BJ (cell line): ENCODE results near the gene IER5L. TPM values are rescaled to one million over a fixed set of nuclear protein-coding genes. Genes with fewer than 3 reads are reported as not detected.

Experiments
- CTCF ChIA-PET: fragments of 350-600 bp; formaldehyde crosslinking; extraction: SDS; loops from one replicate; lab custom pipeline; 2021; ENCODE audit warnings: antibody characterized with exemption, inconsistent platforms; lab: Yijun Ruan, JAX
- POLR2A ChIA-PET: fragments of 300-600 bp; sonication (Branson Sonifier 250); formaldehyde crosslinking; extraction: SDS; loops from one replicate; lab custom pipeline; 2021; ENCODE audit warnings: antibody characterized with exemption; lab: Charles Lee
- DNase-seq: peaks from one replicate; pipeline ENCODE4 v3.0.0-alpha.2; 2011; ENCODE audit warnings: low read depth
- H3K27me3 ChIP-seq: 2 replicates; pipeline ENCODE4 v1.6.0; 2011; ENCODE audit warnings: low read length; ENCODE audit not compliant: control insufficient read depth, insufficient read depth
- H3K36me3 ChIP-seq: 2 replicates; pipeline ENCODE4 v1.5.1; 2011; ENCODE audit warnings: low read length; ENCODE audit not compliant: control insufficient read depth, insufficient read depth
- H3K4me3 ChIP-seq: 2 replicates; pipeline ENCODE4 v1.5.1; 2011; ENCODE audit warnings: low read depth, mild to moderate bottlenecking, control low read depth, low read length
- polyA plus RNA-seq: library from polyadenylated mRNA; depleted of rRNA; stranded (reverse); fragments of >200 nt; gene quantifications from 2 replicates; pipeline ENCODE4 v1.2.3, GENCODE V29; 2011
- TF ChIP-seq, protein P1 (sequence below): IDR thresholded peaks from 2 replicates; pipeline ENCODE4 v1.5.1; 2011; ENCODE audit warnings: low read depth, mild to moderate bottlenecking, control low read depth, inconsistent platforms, low read length, moderate library complexity; ENCODE audit not compliant: insufficient read depth

The IER5L gene
- polyA plus RNA-seq, 1 experiment, result 8.7 TPM

DNA sequence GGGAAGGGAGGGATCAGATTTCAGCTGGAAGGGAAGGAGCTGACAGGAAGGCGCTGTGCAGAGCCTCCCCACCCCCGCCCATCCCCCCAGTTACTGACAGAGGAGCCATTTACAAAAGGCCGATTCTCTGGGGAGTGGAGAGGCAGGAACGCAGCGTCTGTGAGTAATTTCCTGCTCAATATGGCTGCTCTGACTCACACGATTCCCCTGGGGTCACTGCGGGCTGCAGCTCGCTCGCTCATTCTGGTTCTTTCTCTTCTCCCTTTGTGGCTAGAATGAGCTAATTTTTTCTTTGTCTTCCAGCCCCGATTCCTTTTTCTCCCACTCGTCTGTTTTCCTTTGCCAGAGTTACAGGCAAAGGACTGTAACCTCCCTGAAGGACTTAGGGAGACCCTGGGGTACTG is 38.1 kb downstream of the IER5L start:
- H3K36me3 ChIP-seq, result peaks cover 17% of the 10 kb centered on the region
- H3K4me3 ChIP-seq, result peak overlapping the region; percentile 52
- peak; percentile 96 for DNase-seq
- ChIA-PET CTCF (interaction anchor here (0.5 to 16.9 kb wide), 29 partner anchors 9 to 644 kb away, joined by 3 to 335 read pairs (median 5); partner anchors contain the start of genes C9orf50, IER5L and NTMT1), POLR2A (interaction anchor here (0.6 to 2.1 kb wide), 7 partner anchors 34 to 830 kb away, joined by 3 to 16 read pairs (median 5); no protein-coding TSS in a partner anchor)
- TF ChIP-seq, protein P1, sequence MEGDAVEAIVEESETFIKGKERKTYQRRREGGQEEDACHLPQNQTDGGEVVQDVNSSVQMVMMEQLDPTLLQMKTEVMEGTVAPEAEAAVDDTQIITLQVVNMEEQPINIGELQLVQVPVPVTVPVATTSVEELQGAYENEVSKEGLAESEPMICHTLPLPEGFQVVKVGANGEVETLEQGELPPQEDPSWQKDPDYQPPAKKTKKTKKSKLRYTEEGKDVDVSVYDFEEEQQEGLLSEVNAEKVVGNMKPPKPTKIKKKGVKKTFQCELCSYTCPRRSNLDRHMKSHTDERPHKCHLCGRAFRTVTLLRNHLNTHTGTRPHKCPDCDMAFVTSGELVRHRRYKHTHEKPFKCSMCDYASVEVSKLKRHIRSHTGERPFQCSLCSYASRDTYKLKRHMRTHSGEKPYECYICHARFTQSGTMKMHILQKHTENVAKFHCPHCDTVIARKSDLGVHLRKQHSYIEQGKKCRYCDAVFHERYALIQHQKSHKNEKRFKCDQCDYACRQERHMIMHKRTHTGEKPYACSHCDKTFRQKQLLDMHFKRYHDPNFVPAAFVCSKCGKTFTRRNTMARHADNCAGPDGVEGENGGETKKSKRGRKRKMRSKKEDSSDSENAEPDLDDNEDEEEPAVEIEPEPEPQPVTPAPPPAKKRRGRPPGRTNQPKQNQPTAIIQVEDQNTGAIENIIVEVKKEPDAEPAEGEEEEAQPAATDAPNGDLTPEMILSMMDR, result no peak
- H3K27me3 ChIP-seq, result no peaks in the 10 kb centered on the region

GRCh38 chr9:129139233-129139992 is 38.6 kb downstream of the IER5L start:
- Histone ChIP-seq H3K36me3 (peaks cover 18% of the 10 kb centered on the region), H3K27me3 (no peaks in the 10 kb centered on the region), H3K4me3 (peak overlapping the region; percentile 44)
- no peak for DNase-seq
- TF ChIP-seq, protein P1, result peak; percentile 81
- POLR2A ChIA-PET, result interaction anchor here (0.6 to 2.1 kb wide), 7 partner anchors 34 to 357 kb away, joined by 3 to 16 read pairs (median 5); no protein-coding TSS in a partner anchor
- CTCF ChIA-PET, result interaction anchor here (0.5 to 16.9 kb wide), 54 partner anchors 8 to 645 kb away, joined by 3 to 335 read pairs (median 4); partner anchors contain the start of genes ASB6, C9orf50, IER5L and NTMT1

DNA sequence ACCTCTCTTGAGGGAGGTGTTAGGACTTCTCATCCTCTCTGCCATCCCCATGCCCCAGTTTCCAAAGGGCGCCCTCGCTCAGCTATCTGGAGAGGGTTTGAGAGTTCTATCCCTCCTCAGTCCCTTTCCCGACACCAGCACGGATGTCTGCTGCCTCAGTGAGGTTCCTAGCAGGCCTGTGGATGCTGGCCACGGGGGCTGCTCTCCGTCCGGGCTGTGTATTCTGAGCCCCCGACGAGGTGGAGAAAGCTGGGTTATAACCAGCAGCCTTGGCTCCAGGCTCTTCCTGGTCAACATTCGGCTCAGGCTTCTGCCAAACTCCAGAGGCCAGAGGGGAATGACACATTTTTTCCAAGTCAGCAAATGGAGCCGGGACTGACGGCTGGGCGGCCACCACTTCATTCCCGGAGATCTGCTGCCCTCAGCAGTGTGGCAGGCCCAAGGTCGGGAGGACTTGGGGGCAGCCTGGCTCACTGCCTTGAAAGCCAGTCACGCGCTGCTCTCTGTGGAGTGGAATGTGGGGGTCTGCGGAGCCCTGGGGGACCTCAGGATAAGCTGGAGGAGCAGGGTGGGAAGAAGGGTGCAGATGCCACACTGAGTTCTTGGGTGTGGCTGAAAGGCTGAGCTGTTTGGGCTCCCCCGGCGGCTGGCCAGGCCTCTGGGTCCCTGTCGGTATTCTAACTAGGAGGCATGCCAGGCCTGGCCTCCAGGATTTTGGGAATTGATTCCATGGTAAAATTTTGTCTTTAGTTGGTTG is 39.4 kb downstream of the IER5L start:
- Histone ChIP-seq H3K27me3 (no peaks in the 10 kb centered on the region), H3K36me3 (peaks cover 14% of the 10 kb centered on the region), H3K4me3 (no peak overlapping the region)
- POLR2A ChIA-PET, result interaction anchor here (0.6 to 2.1 kb wide), 2 partner anchors 36 to 353 kb away, joined by 4 to 16 read pairs; no protein-coding TSS in a partner anchor
- TF ChIP-seq, protein P1, result no peak
- CTCF ChIA-PET, result interaction anchor here (0.6 to 16.9 kb wide), 45 partner anchors 9 to 645 kb away, joined by 3 to 335 read pairs (median 4); partner anchors contain the start of genes ASB6, C9orf50, IER5L and NTMT1
- DNase-seq, result no peak

DNA sequence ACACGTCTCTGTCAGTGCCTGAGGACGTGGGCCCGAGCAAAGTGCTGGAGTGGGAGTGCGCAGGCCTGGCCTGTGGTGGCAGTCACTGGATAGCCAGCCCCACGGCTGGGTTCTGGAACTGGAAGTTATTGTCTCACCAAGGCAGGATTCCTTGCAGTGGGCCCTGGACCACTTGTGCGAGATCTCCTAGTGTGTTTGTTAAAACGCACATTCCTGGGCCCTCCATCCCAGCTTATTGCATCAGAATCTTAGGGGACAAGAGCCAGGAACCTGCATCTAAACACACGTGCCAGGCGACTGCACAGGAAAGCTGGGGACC is 40.0 kb downstream of the IER5L start:
- TF ChIP-seq, protein P1, result no peak
- Histone ChIP-seq H3K27me3 (no peaks in the 10 kb centered on the region), H3K36me3 (peaks cover 9% of the 10 kb centered on the region), H3K4me3 (no peak overlapping the region)
- CTCF ChIA-PET, result interaction anchor here (0.6 to 16.9 kb wide), 23 partner anchors 8 to 646 kb away, joined by 3 to 335 read pairs (median 8); partner anchors contain the start of genes C9orf50, IER5L and NTMT1
- DNase-seq, result no peak
- POLR2A ChIA-PET, result interaction anchor here (2.1 kb wide), 1 partner anchor 37 kb away, joined by 16 read pairs; no protein-coding TSS in a partner anchor
